HG03460 (cell line): ENCODE measurements around the gene PLEKHF1.
"Not testable (repeated sequence)": the region's sequence is repeated elsewhere in the genome, so short reads cannot be mapped to it uniquely, and the experiment has no call there.

ENCODE experiments used
- ATAC-seq: cut with Tn5 transposase; IDR thresholded peaks from one replicate; pipeline ENCODE4 v1.9.1; 2021; ENCODE audit not compliant: unreplicated experiment

Gene PLEKHF1

GRCh38 chr19:29665215-29665825, at the start of gene PLEKHF1:
Gene PLEKHF1 (plus strand): TSS chr19:29665461. CDS start chr19:29673840, 8,379 bp downstream.
- ATAC-seq: peak; percentile 82

GRCh38 chr19:29615891-29616425, 49.3 kb upstream of the PLEKHF1 start:
- no peak for ATAC-seq

GRCh38 chr19:29616541-29616940, 48.7 kb upstream of the PLEKHF1 start:
- ATAC-seq: no peak

GRCh38 chr19:29617366-29618266, 47.6 kb upstream of the PLEKHF1 start:
- no peak for ATAC-seq

GRCh38 chr19:29618434-29618833, 46.8 kb upstream of the PLEKHF1 start:
- no peak for ATAC-seq

- ATAC-seq: no peak
These were observed 46.4 kb upstream of the PLEKHF1 start for GRCh38 chr19:29618871-29619270.

- ATAC-seq: no peak
These were observed 44.3 kb upstream of the PLEKHF1 start for GRCh38 chr19:29620931-29621351.

- ATAC-seq: no peak
These were observed 42.8 kb upstream of the PLEKHF1 start for GRCh38 chr19:29622166-29623070.

- no peak for ATAC-seq
These were observed 41.4 kb upstream of the PLEKHF1 start for GRCh38 chr19:29623726-29624488.

GRCh38 chr19:29624489-29625185, 40.6 kb upstream of the PLEKHF1 start:
- ATAC-seq: no peak

- ATAC-seq: no peak
These were observed 40.0 kb upstream of the PLEKHF1 start for GRCh38 chr19:29625186-29625651.

- no peak for ATAC-seq
These were observed 38.9 kb upstream of the PLEKHF1 start for GRCh38 chr19:29626386-29626785.

- ATAC-seq: not testable (repeated sequence)
These were observed 38.4 kb upstream of the PLEKHF1 start for GRCh38 chr19:29626832-29627231.

GRCh38 chr19:29628661-29629385, 36.4 kb upstream of the PLEKHF1 start:
- no peak for ATAC-seq

- no peak for ATAC-seq
These were observed 35.3 kb upstream of the PLEKHF1 start for GRCh38 chr19:29629836-29630534.

- no peak for ATAC-seq
These were observed 34.6 kb upstream of the PLEKHF1 start for GRCh38 chr19:29630655-29631054.

- ATAC-seq: no peak
These were observed 33.8 kb upstream of the PLEKHF1 start for GRCh38 chr19:29631450-29631849.

- no peak for ATAC-seq
These were observed 31.3 kb upstream of the PLEKHF1 start for GRCh38 chr19:29634002-29634401.
